Activated B cell treated with CpG ODN at 0.5 μM for 24 hours (primary cell): ENCODE results near the gene TIMM13. TPM values are rescaled to one million over a fixed set of nuclear protein-coding genes. Genes with fewer than 3 reads are reported as not detected.

Source experiments
- ATAC-seq: fragments of 200-7000 bp; cut with Tn5 transposase; one replicate; pipeline ENCODE4 v1.10.0; 2021; ENCODE audit warnings: low read depth, mild to moderate bottlenecking, moderate library complexity
- CTCF ChIA-PET: fragments of 350-600 bp; sonication (Branson Sonifier 250); formaldehyde crosslinking; loops from one replicate; lab custom pipeline; 2021; ENCODE audit warnings: antibody characterized with exemption; lab: Charles Lee
- POLR2A ChIA-PET: fragments of 350-600 bp; sonication (Branson Sonifier 250); formaldehyde crosslinking; loops from one replicate; lab custom pipeline; 2021; ENCODE audit warnings: antibody characterized with exemption; lab: Charles Lee
- DNase-seq: peaks from one replicate; pipeline ENCODE4 v3.0.0; 2022
- H3K27ac Mint-ChIP-seq: one replicate; pipeline ENCODE4 v1.8.0; 2020; ENCODE audit warnings: mixed read lengths
- H3K27me3 Mint-ChIP-seq: one replicate; pipeline ENCODE4 v1.8.0; 2021; ENCODE audit warnings: mixed read lengths
- H3K36me3 Mint-ChIP-seq: one replicate; pipeline ENCODE4 v1.8.0; 2021; ENCODE audit warnings: low read depth, mixed read lengths
- H3K4me1 Mint-ChIP-seq: one replicate; pipeline ENCODE4 v1.8.0; 2021; ENCODE audit warnings: mixed read lengths
- H3K4me3 Mint-ChIP-seq: one replicate; pipeline ENCODE4 v1.8.0; 2020; ENCODE audit warnings: mild to moderate bottlenecking, mixed read lengths
- H3K9me3 Mint-ChIP-seq: one replicate; pipeline ENCODE4 v1.8.0; 2020; ENCODE audit warnings: mixed read lengths
- intact Hi-C: fragments of 100-400 bp; cut with micrococcal nuclease; formaldehyde crosslinking; loops from one replicate; pipeline ENCODE4 v1.15.1; 2024
- total RNA-seq: library from RNA; stranded (reverse); gene quantifications from 2 replicates; pipeline ENCODE4 v1.2.3, GENCODE V29; 2022
- TF ChIP-seq, protein P1 (sequence below): fragments of 200-600 bp; IDR thresholded peaks from one replicate; pipeline ENCODE4 v1.8.0; 2022; ENCODE audit warnings: antibody characterized with exemption, mild to moderate bottlenecking

Gene TIMM13
- total RNA-seq, 1 donor from 2014 or later: 63.9 TPM

GRCh38 chr19:2438178-2438577, 10.8 kb upstream of the TIMM13 start:
- Mint-ChIP-seq H3K27me3 (no peaks in the 10 kb centered on the region), H3K9me3 (no peaks in the 10 kb centered on the region), H3K36me3 (peaks cover 29% of the 10 kb centered on the region), H3K27ac (no peak overlapping the region), H3K4me3 (no peak overlapping the region), H3K4me1 (no peaks in the 10 kb centered on the region)
- ATAC-seq (no peak), DNase-seq (no peak)
- TF ChIP-seq, protein P1, sequence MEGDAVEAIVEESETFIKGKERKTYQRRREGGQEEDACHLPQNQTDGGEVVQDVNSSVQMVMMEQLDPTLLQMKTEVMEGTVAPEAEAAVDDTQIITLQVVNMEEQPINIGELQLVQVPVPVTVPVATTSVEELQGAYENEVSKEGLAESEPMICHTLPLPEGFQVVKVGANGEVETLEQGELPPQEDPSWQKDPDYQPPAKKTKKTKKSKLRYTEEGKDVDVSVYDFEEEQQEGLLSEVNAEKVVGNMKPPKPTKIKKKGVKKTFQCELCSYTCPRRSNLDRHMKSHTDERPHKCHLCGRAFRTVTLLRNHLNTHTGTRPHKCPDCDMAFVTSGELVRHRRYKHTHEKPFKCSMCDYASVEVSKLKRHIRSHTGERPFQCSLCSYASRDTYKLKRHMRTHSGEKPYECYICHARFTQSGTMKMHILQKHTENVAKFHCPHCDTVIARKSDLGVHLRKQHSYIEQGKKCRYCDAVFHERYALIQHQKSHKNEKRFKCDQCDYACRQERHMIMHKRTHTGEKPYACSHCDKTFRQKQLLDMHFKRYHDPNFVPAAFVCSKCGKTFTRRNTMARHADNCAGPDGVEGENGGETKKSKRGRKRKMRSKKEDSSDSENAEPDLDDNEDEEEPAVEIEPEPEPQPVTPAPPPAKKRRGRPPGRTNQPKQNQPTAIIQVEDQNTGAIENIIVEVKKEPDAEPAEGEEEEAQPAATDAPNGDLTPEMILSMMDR: no peak
- POLR2A ChIA-PET: interaction anchor here (0.6 to 0.7 kb wide), 4 partner anchors 10 to 340 kb away, joined by 4 to 9 read pairs (median 6); no protein-coding TSS in a partner anchor
- intact Hi-C loops: no loop called here
- CTCF ChIA-PET: interaction anchor here (0.6 kb wide), 1 partner anchor 19 kb away, joined by 3 read pairs; the partner anchor contains the start of gene LMNB2

DNA sequence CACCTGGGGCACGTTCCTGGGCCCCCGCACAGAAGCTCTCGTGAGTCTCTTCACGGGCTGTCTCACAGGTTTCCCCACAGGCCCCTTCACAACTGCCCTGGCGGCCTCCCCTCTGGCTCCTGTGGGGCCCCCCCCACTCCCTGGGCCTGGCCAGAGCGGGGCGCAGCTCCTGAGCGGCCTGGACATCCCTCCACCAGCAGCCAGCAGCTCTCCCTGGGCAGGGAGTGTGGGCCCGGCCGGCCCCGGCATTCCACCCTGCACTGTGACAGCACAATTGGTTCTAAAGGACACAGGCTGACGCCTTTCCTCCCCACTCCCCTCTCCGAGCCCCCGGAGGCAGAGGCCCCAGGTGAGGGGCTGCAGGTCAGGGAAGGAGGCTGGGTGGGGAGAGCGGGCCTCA, 9.5 kb upstream of the TIMM13 start:
- CTCF ChIA-PET: no interaction called here
- Mint-ChIP-seq H3K4me1 (no peaks in the 10 kb centered on the region), H3K4me3 (no peak overlapping the region), H3K36me3 (peaks cover 26% of the 10 kb centered on the region), H3K27ac (no peak overlapping the region), H3K9me3 (no peaks in the 10 kb centered on the region), H3K27me3 (no peaks in the 10 kb centered on the region)
- no peak for ATAC-seq
- intact Hi-C loops: no loop called here
- POLR2A ChIA-PET: interaction anchor here (0.5 kb wide), 1 partner anchor 265 kb away, joined by 3 read pairs; the partner anchor contains the start of gene GNG7
- DNase-seq: no peak
- TF ChIP-seq, protein P1: no peak

GRCh38 chr19:2436384-2436783, 9.0 kb upstream of the TIMM13 start:
- no peaks in the 10 kb centered on the region for H3K4me1 Mint-ChIP-seq
- intact Hi-C loops: no loop called here
- H3K27me3 Mint-ChIP-seq: no peaks in the 10 kb centered on the region
- ATAC-seq (no peak), DNase-seq (no peak)
- POLR2A ChIA-PET: no interaction called here
- no peak overlapping the region for H3K4me3 Mint-ChIP-seq
- CTCF ChIA-PET: no interaction called here
- TF ChIP-seq, protein P1: no peak
- no peak overlapping the region for H3K27ac Mint-ChIP-seq
- no peaks in the 10 kb centered on the region for H3K9me3 Mint-ChIP-seq
- H3K36me3 Mint-ChIP-seq: peaks cover 31% of the 10 kb centered on the region

- CTCF ChIA-PET: no interaction called here
- Mint-ChIP-seq H3K9me3 (no peaks in the 10 kb centered on the region), H3K27me3 (no peaks in the 10 kb centered on the region), H3K4me3 (no peak overlapping the region), H3K36me3 (peaks cover 40% of the 10 kb centered on the region), H3K27ac (no peak overlapping the region), H3K4me1 (no peaks in the 10 kb centered on the region)
- intact Hi-C loops: no loop called here
- ATAC-seq (no peak), DNase-seq (no peak)
- POLR2A ChIA-PET: no interaction called here
- TF ChIP-seq, protein P1: no peak
Observed at GRCh38 chr19:2434721-2435265, 7.4 kb upstream of the TIMM13 start.

GRCh38 chr19:2434267-2434666, 6.9 kb upstream of the TIMM13 start:
- Mint-ChIP-seq H3K4me3 (no peak overlapping the region), H3K4me1 (no peaks in the 10 kb centered on the region), H3K36me3 (peaks cover 41% of the 10 kb centered on the region), H3K27me3 (no peaks in the 10 kb centered on the region), H3K27ac (no peak overlapping the region), H3K9me3 (no peaks in the 10 kb centered on the region)
- DNase-seq (no peak), ATAC-seq (no peak)
- TF ChIP-seq, protein P1: no peak
- intact Hi-C loops: no loop called here
- CTCF ChIA-PET: no interaction called here
- POLR2A ChIA-PET: interaction anchor here (0.6 kb wide), 1 partner anchor 180 kb away, joined by 3 read pairs; no protein-coding TSS in a partner anchor
